HepG2 (cell line): ENCODE data around the gene LSM14B. TPM values are rescaled to one million over a fixed set of nuclear protein-coding genes. Genes with fewer than 3 reads are reported as not detected.
A peak's percentile ranks its signal among the peaks of the same experiment; 100 is the strongest.

Source experiments
- CREB3 ChIP-seq: sonication (generic); formaldehyde crosslinking; IDR thresholded peaks from 2 replicates; pipeline ENCODE4 v1.5.0; 2020; ENCODE audit warnings: missing genetic modification reagents
- CREM ChIP-seq, 2 experiments: sonication (generic) in 1 of 2; formaldehyde crosslinking in 1 of 2; IDR thresholded peaks; 2 replicates each; pipeline versions ENCODE4 v1.4.0 to v1.6.1; 2016 to 2020; ENCODE audit warnings: antibody characterized with exemption in 1 of 2, mild to moderate bottlenecking in 1 of 2, missing genetic modification reagents in 1 of 2
- ETS1 ChIP-seq: sonication (generic); formaldehyde crosslinking; IDR thresholded peaks from 2 replicates; pipeline ENCODE4 v1.4.0; 2020; ENCODE audit warnings: missing genetic modification reagents
- GTF3A ChIP-seq: sonication (generic); formaldehyde crosslinking; conservative IDR thresholded peaks from 2 replicates; pipeline ENCODE4 v1.4.0; 2020; ENCODE audit warnings: mild to moderate bottlenecking, missing genetic modification reagents
- LBX2 ChIP-seq: sonication (generic); formaldehyde crosslinking; IDR thresholded peaks from 2 replicates; pipeline ENCODE4 v1.5.0; 2020; ENCODE audit warnings: missing genetic modification reagents, mild to moderate bottlenecking, borderline replicate concordance
- PHF5A ChIP-seq: IDR thresholded peaks from one replicate; pipeline ENCODE4 v1.6.1; 2018; ENCODE audit warnings: low read depth, missing genetic modification reagents; ENCODE audit not compliant: unreplicated experiment
- SRSF1 ChIP-seq: fragments of 200-400 bp; formaldehyde crosslinking; optimal IDR thresholded peaks from 2 replicates; pipeline ENCODE3; 2017; ENCODE audit warnings: mild to moderate bottlenecking, low read depth, low read length, moderate library complexity
- TGIF2 ChIP-seq: IDR thresholded peaks from 2 replicates; pipeline ENCODE4 v1.6.1; 2016; ENCODE audit warnings: control low read depth, missing compliant biosample characterization
- THRA ChIP-seq: sonication (generic); formaldehyde crosslinking; IDR thresholded peaks from 2 replicates; pipeline ENCODE4 v1.4.0; 2020; ENCODE audit warnings: missing genetic modification reagents, borderline replicate concordance
- ZBTB7A ChIP-seq: sonication (generic); formaldehyde crosslinking; IDR thresholded peaks from 2 replicates; pipeline ENCODE4 v1.8.0; 2022; ENCODE audit warnings: mild to moderate bottlenecking, missing genetic modification reagents
- ZNF484 ChIP-seq: sonication (generic); formaldehyde crosslinking; IDR thresholded peaks from 2 replicates; pipeline ENCODE4 v1.5.1; 2020; ENCODE audit warnings: mild to moderate bottlenecking, low read depth, missing genetic modification reagents, borderline replicate concordance
- ZNF503 ChIP-seq: sonication (generic); formaldehyde crosslinking; IDR thresholded peaks from 2 replicates; pipeline ENCODE4 v1.4.0; 2020; ENCODE audit warnings: missing genetic modification reagents
- ZNF558 ChIP-seq: sonication (generic); formaldehyde crosslinking; IDR thresholded peaks from 2 replicates; pipeline ENCODE4 v1.9.0; 2022; ENCODE audit warnings: mild to moderate bottlenecking, missing genetic modification reagents, borderline replicate concordance
- ZNF572 ChIP-seq: sonication (generic); formaldehyde crosslinking; IDR thresholded peaks from 2 replicates; pipeline ENCODE4 v1.5.1; 2020; ENCODE audit warnings: mild to moderate bottlenecking, missing genetic modification reagents
- ZNF800 ChIP-seq: sonication (generic); formaldehyde crosslinking; IDR thresholded peaks from 2 replicates; pipeline ENCODE4 v1.4.0; 2020; ENCODE audit warnings: missing genetic modification reagents
- ZNF891 ChIP-seq: sonication (generic); formaldehyde crosslinking; IDR thresholded peaks from 2 replicates; pipeline ENCODE4 v1.5.0; 2020; ENCODE audit warnings: mild to moderate bottlenecking, missing genetic modification reagents
- ZSCAN22 ChIP-seq: sonication (generic); formaldehyde crosslinking; IDR thresholded peaks from 2 replicates; pipeline ENCODE4 v1.4.0; 2020; ENCODE audit warnings: mild to moderate bottlenecking, missing genetic modification reagents
- polyA plus RNA-seq, 8 experiments: library from polyadenylated mRNA; depleted of rRNA in 3 of 8; stranded (reverse) in 7 of 8; unstranded in 1 of 8; fragments of >200 nt; fragmentation: Illumina TruSeq in 4 of 8; extraction: Trizol in 4 of 8; gene quantifications; 2 replicates each; pipeline versions ENCODE4 v1.2.1 to v1.2.3, GENCODE V29; 2011 to 2016; ENCODE audit warnings: low read depth in 4 of 8, missing spikeins in 1 of 8, mixed read lengths in 1 of 8; ENCODE audit not compliant: insufficient read depth in 1 of 8
- total RNA-seq, 5 experiments: library from RNA; depleted of rRNA; stranded (reverse); fragments of >200 nt; fragmentation: Illumina TruSeq; extraction: Trizol; gene quantifications; 2 replicates each; pipeline ENCODE4 v1.2.3, GENCODE V29; 2016; ENCODE audit warnings: low read depth in 1 of 5

Gene LSM14B
- total and polyA plus RNA-seq, 2 of the 13 experiments (the other 11 are each of a cell fraction or from before 2014, with no cell fraction given): 43.3 to 79.2 TPM

- TF ChIP-seq ZNF800 (CRISPR knock-in tag) (no peak), ZNF558 (peak; percentile 3; the same call in 1 of the 2 replicates), CREB3 (CRISPR knock-in tag) (no peak), LBX2 (CRISPR knock-in tag) (no peak), ETS1 (no peak), ZNF484 (no peak), ZNF503 (CRISPR knock-in tag) (no peak), SRSF1 (no peak), GTF3A (CRISPR knock-in tag) (no peak), ZNF891 (CRISPR knock-in tag) (no peak), THRA (CRISPR knock-in tag) (no peak), ZBTB7A (CRISPR knock-in tag) (no peak), CREM (IDR thresholded peaks at IDR 0.05) (no peak), CREM (CRISPR knock-in tag; IDR thresholded peaks at IDR 0.05) (no peak), ZNF572 (CRISPR knock-in tag) (no peak; the same call in 1 of the 2 replicates), PHF5A (CRISPR knock-in tag) (no peak), ZSCAN22 (CRISPR knock-in tag) (no peak), TGIF2 (CRISPR knock-in tag) (peak; percentile 40; the same call in 1 of the 2 replicates)
Measured at GRCh38 chr20:62141397-62142251, 19.3 kb downstream of the LSM14B start (continued).
